Neuronal stem cell (in vitro differentiated cells): ENCODE data around the gene G3BP2.
A peak's percentile ranks its signal among the peaks of the same experiment; 100 is the strongest.

ENCODE experiments used
- DNase-seq: peaks from one replicate; pipeline ENCODE4 v3.0.0-alpha.2; 2013; ENCODE audit warnings: low spot score
- H2AFZ ChIP-seq: one replicate; pipeline ENCODE4 v1.6.1; 2013; ENCODE audit warnings: mild to moderate bottlenecking, low read length, inconsistent platforms
- H2AK5ac ChIP-seq: 2 replicates; pipeline ENCODE4 v1.6.1; 2013; ENCODE audit warnings: low read depth, mild to moderate bottlenecking, inconsistent platforms, low read length, moderate library complexity, mixed read lengths
- H2BK120ac ChIP-seq: 2 replicates; pipeline ENCODE4 v1.6.1; 2013; ENCODE audit warnings: low read depth, mild to moderate bottlenecking, inconsistent platforms, low read length, moderate library complexity, mixed read lengths
- H2BK12ac ChIP-seq: one replicate; pipeline ENCODE4 v1.6.1; 2013; ENCODE audit warnings: low read length, inconsistent platforms
- H2BK15ac ChIP-seq: 2 replicates; pipeline ENCODE4 v1.6.1; 2013; ENCODE audit warnings: mild to moderate bottlenecking, low read length, inconsistent platforms, mixed read lengths
- H2BK5ac ChIP-seq: one replicate; pipeline ENCODE4 v1.6.1; 2013; ENCODE audit warnings: inconsistent platforms, mild to moderate bottlenecking, low read length, moderate library complexity
- H3K14ac ChIP-seq: one replicate; pipeline ENCODE4 v1.6.1; 2013; ENCODE audit warnings: low read length, inconsistent platforms
- H3K18ac ChIP-seq: 2 replicates; pipeline ENCODE4 v1.6.1; 2013; ENCODE audit warnings: low read length, inconsistent platforms
- H3K23ac ChIP-seq: 2 replicates; pipeline ENCODE4 v1.6.1; 2013; ENCODE audit warnings: low read depth, mild to moderate bottlenecking, mixed read lengths, low read length, inconsistent platforms; ENCODE audit not compliant: poor library complexity
- H3K27ac ChIP-seq: replicated peaks from 3 replicates; pipeline ENCODE4 v1.5.1; 2013; ENCODE audit warnings: low read length, inconsistent platforms
- H3K27me3 ChIP-seq, 3 experiments: 2 replicates each; pipeline ENCODE4 v1.6.1; 2013; ENCODE audit warnings: low read length in 3 of 3, mild to moderate bottlenecking in 2 of 3, inconsistent platforms in 1 of 3, low read depth in 1 of 3, mixed read lengths in 1 of 3, moderate library complexity in 1 of 3; ENCODE audit not compliant: control insufficient read depth in 3 of 3, insufficient read depth in 3 of 3
- H3K36me3 ChIP-seq, 2 donors: replicated peaks in 1 of 2; 2 replicates each; pipeline ENCODE4 v1.6.1; 2013; ENCODE audit warnings: low read length in 2 of 2; ENCODE audit not compliant: control insufficient read depth in 2 of 2, insufficient read depth in 2 of 2
- H3K4ac ChIP-seq: 2 replicates; pipeline ENCODE4 v1.6.1; 2013; ENCODE audit warnings: inconsistent platforms, mild to moderate bottlenecking, low read length, moderate library complexity
- H3K4me1 ChIP-seq, 2 donors: 1 replicate in 1 of 2; 2 replicates in 1 of 2; pipeline ENCODE4 v1.6.1; 2013; ENCODE audit warnings: low read length in 2 of 2, low read depth in 1 of 2; ENCODE audit not compliant: control insufficient read depth in 2 of 2, insufficient read depth in 1 of 2
- H3K4me2 ChIP-seq: one replicate; pipeline ENCODE4 v1.6.1; 2013; ENCODE audit warnings: mild to moderate bottlenecking, low read length, inconsistent platforms; ENCODE audit not compliant: insufficient read depth, poor library complexity, severe bottlenecking
- H3K4me3 ChIP-seq, 2 donors: 2 replicates each; pipeline ENCODE4 v1.5.1; 2013; ENCODE audit warnings: low read length in 2 of 2, mild to moderate bottlenecking in 2 of 2, inconsistent platforms in 1 of 2, moderate library complexity in 1 of 2
- H3K79me1 ChIP-seq: one replicate; pipeline ENCODE4 v1.6.1; 2013; ENCODE audit warnings: low read depth, mild to moderate bottlenecking, inconsistent platforms, low read length, moderate library complexity
- H3K9ac ChIP-seq: one replicate; pipeline ENCODE4 v1.6.1; 2013; ENCODE audit warnings: mild to moderate bottlenecking, low read depth, low read length, inconsistent platforms; ENCODE audit not compliant: poor library complexity
- H3K9me3 ChIP-seq, 2 donors: replicated peaks in 1 of 2; 2 replicates each; pipeline versions ENCODE3 to v1.6.1; 2013; ENCODE audit warnings: low read length in 2 of 2, mild to moderate bottlenecking in 2 of 2, inconsistent platforms in 1 of 2, low read depth in 1 of 2, mixed read lengths in 1 of 2, moderate library complexity in 1 of 2; ENCODE audit not compliant: control insufficient read depth in 2 of 2, insufficient read depth in 1 of 2
- H4K8ac ChIP-seq: one replicate; pipeline ENCODE4 v1.6.1; 2013; ENCODE audit warnings: low read depth, mild to moderate bottlenecking, inconsistent platforms, low read length, moderate library complexity
- H4K91ac ChIP-seq: one replicate; pipeline ENCODE4 v1.6.1; 2013; ENCODE audit warnings: low read length, low read depth, mild to moderate bottlenecking, inconsistent platforms; ENCODE audit not compliant: poor library complexity
- WGBS, 2 donors: extraction: QIAGEN DNeasy Blood & Tissue Kit; methylation state at CpG; one replicate each; pipeline ENCODE4 v1.1.7; 2013; ENCODE audit warnings: missing lambda C conversion rate in 2 of 2, mixed read lengths in 1 of 2; ENCODE audit not compliant: insufficient read length in 2 of 2, insufficient replicate concordance in 1 of 2; ENCODE audit errors: extremely low coverage in 2 of 2; 5-methylcytosine and 5-hydroxymethylcytosine counted together

G3BP2 gene

DNA sequence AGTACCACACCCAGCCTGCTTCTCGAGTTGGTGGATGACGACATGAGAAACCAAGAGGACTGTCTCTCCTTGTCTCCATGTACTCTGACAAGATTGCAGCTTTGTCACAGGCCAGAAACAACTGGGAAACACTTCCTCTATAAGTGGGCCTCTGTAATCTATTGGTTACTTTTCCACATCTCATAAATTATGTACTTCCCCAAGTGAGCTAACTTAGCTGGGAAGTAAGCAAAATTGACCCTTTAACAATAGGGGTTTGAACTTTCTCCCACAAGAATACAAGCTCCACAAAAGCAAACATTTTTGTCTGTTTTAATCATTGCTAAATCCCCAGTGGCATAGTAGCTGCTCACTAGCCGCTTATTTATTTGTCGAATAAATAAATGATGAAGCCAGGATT lies 37.0 kb upstream of the G3BP2 start:
- Histone ChIP-seq H2BK5ac (no peak overlapping the region), H3K18ac (no peak overlapping the region), H3K79me1 (no peaks in the 10 kb centered on the region), H3K27me3 (no peaks in the 10 kb centered on the region), H3K4ac (no peak overlapping the region), H3K4me2 (no peak overlapping the region), H3K27ac (no peak overlapping the region), H3K9me3 (no peaks in the 10 kb centered on the region), H4K91ac (no peak overlapping the region), H3K4me3 (no peak overlapping the region), H2BK12ac (no peak overlapping the region), H2AFZ (no peak overlapping the region), H2BK15ac (no peak overlapping the region), H3K9ac (no peak overlapping the region), H3K14ac (no peak overlapping the region), H4K8ac (no peak overlapping the region), H3K4me1 (peaks cover 4 to 6% of the 10 kb centered on the region in 2 donors), H2BK120ac (no peak overlapping the region), H3K36me3 (peaks cover 0 to 3% of the 10 kb centered on the region in 2 donors), H3K23ac (no peak overlapping the region), H2AK5ac (no peak overlapping the region)
- DNase-seq, result no peak
- no CpG with 5 or more reads among the region's 4 CpGs for WGBS, 2 donors

DNA sequence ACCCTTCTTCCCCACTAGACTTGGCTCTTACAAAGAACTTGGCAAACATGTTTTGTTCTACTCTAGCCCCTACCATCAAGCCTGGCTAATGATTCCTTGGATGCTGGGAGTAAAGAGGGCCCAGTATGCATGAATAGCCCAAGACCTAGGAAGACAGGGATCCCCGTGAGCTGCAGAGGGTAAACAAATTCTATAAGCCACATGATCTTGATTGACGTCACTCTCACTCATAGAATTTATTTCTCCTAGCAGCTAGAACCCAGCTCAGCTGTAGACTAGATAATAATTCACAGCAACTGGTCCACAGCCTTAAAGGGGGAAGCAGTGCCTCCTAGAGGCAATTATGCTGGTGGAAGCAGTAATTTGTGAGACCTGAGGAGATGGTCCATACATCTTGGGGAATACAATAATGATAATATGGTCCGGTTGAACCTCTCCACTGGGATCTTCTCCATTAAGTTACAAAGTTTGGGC lies 35.0 kb upstream of the G3BP2 start:
- H3K27me3 ChIP-seq, result no peaks in the 10 kb centered on the region
- no peak overlapping the region for H4K91ac ChIP-seq
- no peak overlapping the region for H2AK5ac ChIP-seq
- H3K14ac ChIP-seq, result no peak overlapping the region
- no peak overlapping the region for H2BK15ac ChIP-seq
- H3K4me2 ChIP-seq, result no peak overlapping the region
- DNase-seq, result no peak
- H3K18ac ChIP-seq, result no peak overlapping the region
- no CpG with 5 or more reads among the region's 3 CpGs for WGBS, 2 donors
- H3K4ac ChIP-seq, result no peak overlapping the region
- H3K4me1 ChIP-seq, result peaks cover 7 to 10% of the 10 kb centered on the region in 2 donors
- no peak overlapping the region for H2BK120ac ChIP-seq
- H2BK12ac ChIP-seq, result no peak overlapping the region
- no peak overlapping the region for H2AFZ ChIP-seq
- peaks cover 0 to 3% of the 10 kb centered on the region in 2 donors for H3K36me3 ChIP-seq
- no peak overlapping the region for H2BK5ac ChIP-seq
- H3K27ac ChIP-seq, result no peak overlapping the region
- H3K9me3 ChIP-seq, result no peaks in the 10 kb centered on the region
- H4K8ac ChIP-seq, result no peak overlapping the region
- no peaks in the 10 kb centered on the region for H3K79me1 ChIP-seq
- no peak overlapping the region for H3K9ac ChIP-seq
- no peak overlapping the region for H3K4me3 ChIP-seq
- H3K23ac ChIP-seq, result no peak overlapping the region

DNA sequence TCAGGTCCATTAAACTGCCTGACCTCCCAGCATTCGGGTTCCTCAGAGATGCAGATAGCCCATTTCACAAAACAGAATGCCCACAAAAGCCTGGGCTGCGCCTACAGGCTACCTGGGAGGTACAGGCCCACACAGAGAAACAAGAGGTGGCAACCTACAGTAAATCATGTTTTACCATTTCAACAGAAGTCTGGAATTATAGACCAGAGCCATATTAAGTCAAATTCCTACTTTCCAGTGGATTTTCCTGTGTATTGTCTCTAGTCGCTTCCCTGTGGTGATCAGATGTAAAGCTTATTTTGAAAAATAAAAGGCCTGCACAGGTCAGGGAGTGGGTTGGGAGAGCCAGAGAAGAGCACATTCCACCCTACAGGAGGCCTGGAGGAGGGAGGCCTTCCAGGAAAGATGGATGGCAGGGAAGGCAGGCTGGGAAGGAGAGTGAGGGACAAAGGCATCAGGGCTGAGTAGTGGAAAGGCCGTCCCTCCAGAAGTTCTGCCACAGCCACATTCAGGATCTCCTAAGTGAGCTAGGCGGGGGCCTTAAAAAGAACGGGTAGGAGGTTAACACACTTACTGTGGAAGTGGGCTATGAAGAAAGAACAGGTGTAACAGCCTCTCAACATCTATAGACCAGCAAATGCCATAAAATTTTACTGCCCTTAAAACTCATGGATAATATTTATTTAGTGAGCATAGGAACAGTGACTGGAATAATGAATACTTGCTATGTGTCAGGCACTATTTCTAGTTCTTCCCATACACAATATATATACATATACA lies 32.2 kb upstream of the G3BP2 start:
- Histone ChIP-seq H3K79me1 (no peaks in the 10 kb centered on the region), H3K4me1 (peaks cover 7 to 10% of the 10 kb centered on the region in 2 donors), H3K27ac (peak overlapping the region; percentile 66), H3K4ac (no peak overlapping the region), H2BK15ac (no peak overlapping the region), H2BK120ac (no peak overlapping the region), H4K91ac (no peak overlapping the region), H4K8ac (no peak overlapping the region), H3K4me2 (no peak overlapping the region), H3K9me3 (no peaks in the 10 kb centered on the region), H3K4me3 (no peak overlapping the region), H2BK5ac (no peak overlapping the region), H3K14ac (no peak overlapping the region), H2AK5ac (no peak overlapping the region), H3K23ac (no peak overlapping the region), H3K36me3 (peaks cover 0 to 3% of the 10 kb centered on the region in 2 donors), H3K27me3 (no peaks in the 10 kb centered on the region), H3K18ac (peak overlapping the region; percentile 55), H2AFZ (peak overlapping the region; percentile 52), H2BK12ac (no peak overlapping the region), H3K9ac (no peak overlapping the region)
- WGBS, 2 donors, result no CpG with 5 or more reads among the region's 6 CpGs
- DNase-seq, result peak; percentile 29

DNA sequence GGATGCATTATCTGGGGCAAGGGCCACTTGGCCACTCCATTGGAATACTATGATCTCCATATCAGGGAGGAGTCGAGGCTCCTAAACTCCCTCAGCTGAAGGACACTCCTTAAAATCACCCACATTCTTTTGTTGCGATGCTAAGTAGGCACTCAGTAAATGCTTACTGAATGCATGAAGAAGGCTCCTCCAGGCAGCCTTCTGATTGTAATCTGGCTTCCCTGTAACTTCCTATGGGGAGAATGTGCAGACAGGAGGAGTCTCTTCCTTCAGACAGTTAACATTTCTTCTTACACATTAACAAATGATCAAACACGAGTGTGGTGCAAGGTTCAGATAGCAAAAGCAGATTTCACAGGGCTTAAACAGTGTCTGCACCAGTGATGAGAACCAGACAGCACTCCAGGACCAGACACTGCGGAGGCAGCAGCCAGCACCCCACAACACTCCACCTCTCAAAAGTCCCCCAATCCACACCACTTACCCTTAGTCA lies 29.8 kb upstream of the G3BP2 start:
- H3K79me1 ChIP-seq, result no peaks in the 10 kb centered on the region
- no CpG with 5 or more reads among the region's 4 CpGs for WGBS, 2 donors
- H2BK120ac ChIP-seq, result no peak overlapping the region
- H3K4me2 ChIP-seq, result no peak overlapping the region
- H3K14ac ChIP-seq, result no peak overlapping the region
- no peak overlapping the region for H3K4me3 ChIP-seq
- no peak overlapping the region for H2BK15ac ChIP-seq
- DNase-seq, result no peak
- H3K9me3 ChIP-seq, result no peaks in the 10 kb centered on the region
- no peak overlapping the region for H3K9ac ChIP-seq
- peaks cover 7 to 12% of the 10 kb centered on the region in 2 donors for H3K4me1 ChIP-seq
- no peak overlapping the region for H4K8ac ChIP-seq
- no peak overlapping the region for H2AFZ ChIP-seq
- H2BK12ac ChIP-seq, result no peak overlapping the region
- no peak overlapping the region for H4K91ac ChIP-seq
- no peak overlapping the region for H3K27ac ChIP-seq
- H3K18ac ChIP-seq, result no peak overlapping the region
- H2AK5ac ChIP-seq, result no peak overlapping the region
- no peaks in the 10 kb centered on the region for H3K27me3 ChIP-seq
- H3K36me3 ChIP-seq, result peaks cover 0 to 3% of the 10 kb centered on the region in 2 donors
- H3K4ac ChIP-seq, result no peak overlapping the region
- no peak overlapping the region for H2BK5ac ChIP-seq
- no peak overlapping the region for H3K23ac ChIP-seq
